ENCODE data around the gene ENHO.

ENHO gene

DNA sequence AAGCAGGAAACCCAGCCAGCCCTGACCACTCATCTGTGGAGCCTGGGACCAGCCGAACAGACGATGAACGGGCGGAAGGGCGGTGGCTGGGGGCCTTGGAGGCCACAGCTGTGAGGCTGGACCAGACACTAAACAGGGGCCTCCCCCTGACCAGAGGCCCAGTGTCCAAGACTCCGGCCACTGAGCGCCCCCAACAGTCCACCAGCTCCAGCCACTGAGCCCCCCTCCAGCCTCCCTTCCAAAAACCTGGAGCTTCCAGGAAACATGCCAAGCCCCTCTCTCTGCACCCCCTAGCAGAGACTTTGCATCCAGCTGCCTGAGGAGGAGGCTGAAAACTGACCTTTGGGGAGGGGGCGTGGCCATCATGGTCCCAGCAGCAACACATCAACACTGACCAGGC lies 43.5 kb upstream of the ENHO start:
- peaks cover 3% of the 10 kb centered on the region for H3K27me3 ChIP-seq (ENCODE audit: insufficient read depth, poor library complexity, severe bottlenecking)
- DNase-seq (ENCODE audit: low read depth in 1 of 2, low spot score in 1 of 2) = no peak

DNA sequence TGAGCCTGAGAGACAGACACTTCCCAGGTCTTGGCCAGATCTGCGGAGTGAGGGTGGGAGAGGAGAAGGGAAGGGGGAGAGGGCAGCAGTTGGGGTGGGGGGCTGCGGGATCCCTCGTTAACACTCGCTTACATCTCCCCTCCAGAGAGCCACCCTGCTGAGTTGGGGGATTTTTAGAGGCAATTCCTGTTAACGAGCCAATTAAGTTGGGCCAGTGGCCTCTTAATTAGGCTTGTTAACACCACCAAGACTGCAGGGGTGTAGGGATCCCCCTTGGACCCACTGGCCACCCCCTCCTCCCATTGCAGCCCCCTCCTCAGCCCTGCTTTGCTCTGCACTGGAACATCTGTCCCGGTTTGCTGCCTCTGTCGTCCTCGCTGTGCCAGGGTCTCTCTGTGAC lies 43.1 kb upstream of the ENHO start:
- H3K4me3 ChIP-seq (replicated peaks; ENCODE audit: insufficient read depth, low read length) = no peak overlapping the region
- peaks cover 3% of the 10 kb centered on the region for H3K27me3 ChIP-seq (ENCODE audit: insufficient read depth, poor library complexity, severe bottlenecking)
- TF ChIP-seq POLR2AphosphoS5 (IDR thresholded peaks at IDR 0.05; ENCODE audit: low read depth) = no peak
- TF ChIP-seq, protein P1, sequence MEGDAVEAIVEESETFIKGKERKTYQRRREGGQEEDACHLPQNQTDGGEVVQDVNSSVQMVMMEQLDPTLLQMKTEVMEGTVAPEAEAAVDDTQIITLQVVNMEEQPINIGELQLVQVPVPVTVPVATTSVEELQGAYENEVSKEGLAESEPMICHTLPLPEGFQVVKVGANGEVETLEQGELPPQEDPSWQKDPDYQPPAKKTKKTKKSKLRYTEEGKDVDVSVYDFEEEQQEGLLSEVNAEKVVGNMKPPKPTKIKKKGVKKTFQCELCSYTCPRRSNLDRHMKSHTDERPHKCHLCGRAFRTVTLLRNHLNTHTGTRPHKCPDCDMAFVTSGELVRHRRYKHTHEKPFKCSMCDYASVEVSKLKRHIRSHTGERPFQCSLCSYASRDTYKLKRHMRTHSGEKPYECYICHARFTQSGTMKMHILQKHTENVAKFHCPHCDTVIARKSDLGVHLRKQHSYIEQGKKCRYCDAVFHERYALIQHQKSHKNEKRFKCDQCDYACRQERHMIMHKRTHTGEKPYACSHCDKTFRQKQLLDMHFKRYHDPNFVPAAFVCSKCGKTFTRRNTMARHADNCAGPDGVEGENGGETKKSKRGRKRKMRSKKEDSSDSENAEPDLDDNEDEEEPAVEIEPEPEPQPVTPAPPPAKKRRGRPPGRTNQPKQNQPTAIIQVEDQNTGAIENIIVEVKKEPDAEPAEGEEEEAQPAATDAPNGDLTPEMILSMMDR (IDR thresholded peaks at IDR 0.05; ENCODE audit: insufficient read depth, low read length) = no peak
- DNase-seq (ENCODE audit: low read depth in 1 of 2, low spot score in 1 of 2) = no peak
- H3K27ac ChIP-seq (replicated peaks) = no peak overlapping the region

More for the DNA sequence above, 43.5 kb upstream of the ENHO start:
- H3K27ac ChIP-seq (replicated peaks) = no peak overlapping the region
- TF ChIP-seq SPI1 (IDR thresholded peaks at IDR 0.05; ENCODE audit: borderline replicate concordance, low read depth) (no peak), GABPA (IDR thresholded peaks at IDR 0.05; ENCODE audit: low read depth) (no peak), POLR2AphosphoS5 (IDR thresholded peaks at IDR 0.05; ENCODE audit: low read depth) (no peak)
- TF ChIP-seq, protein P1 (IDR thresholded peaks at IDR 0.05; ENCODE audit: insufficient read depth, low read length) = no peak
- TF ChIP-seq, protein P2, sequence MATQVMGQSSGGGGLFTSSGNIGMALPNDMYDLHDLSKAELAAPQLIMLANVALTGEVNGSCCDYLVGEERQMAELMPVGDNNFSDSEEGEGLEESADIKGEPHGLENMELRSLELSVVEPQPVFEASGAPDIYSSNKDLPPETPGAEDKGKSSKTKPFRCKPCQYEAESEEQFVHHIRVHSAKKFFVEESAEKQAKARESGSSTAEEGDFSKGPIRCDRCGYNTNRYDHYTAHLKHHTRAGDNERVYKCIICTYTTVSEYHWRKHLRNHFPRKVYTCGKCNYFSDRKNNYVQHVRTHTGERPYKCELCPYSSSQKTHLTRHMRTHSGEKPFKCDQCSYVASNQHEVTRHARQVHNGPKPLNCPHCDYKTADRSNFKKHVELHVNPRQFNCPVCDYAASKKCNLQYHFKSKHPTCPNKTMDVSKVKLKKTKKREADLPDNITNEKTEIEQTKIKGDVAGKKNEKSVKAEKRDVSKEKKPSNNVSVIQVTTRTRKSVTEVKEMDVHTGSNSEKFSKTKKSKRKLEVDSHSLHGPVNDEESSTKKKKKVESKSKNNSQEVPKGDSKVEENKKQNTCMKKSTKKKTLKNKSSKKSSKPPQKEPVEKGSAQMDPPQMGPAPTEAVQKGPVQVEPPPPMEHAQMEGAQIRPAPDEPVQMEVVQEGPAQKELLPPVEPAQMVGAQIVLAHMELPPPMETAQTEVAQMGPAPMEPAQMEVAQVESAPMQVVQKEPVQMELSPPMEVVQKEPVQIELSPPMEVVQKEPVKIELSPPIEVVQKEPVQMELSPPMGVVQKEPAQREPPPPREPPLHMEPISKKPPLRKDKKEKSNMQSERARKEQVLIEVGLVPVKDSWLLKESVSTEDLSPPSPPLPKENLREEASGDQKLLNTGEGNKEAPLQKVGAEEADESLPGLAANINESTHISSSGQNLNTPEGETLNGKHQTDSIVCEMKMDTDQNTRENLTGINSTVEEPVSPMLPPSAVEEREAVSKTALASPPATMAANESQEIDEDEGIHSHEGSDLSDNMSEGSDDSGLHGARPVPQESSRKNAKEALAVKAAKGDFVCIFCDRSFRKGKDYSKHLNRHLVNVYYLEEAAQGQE (IDR thresholded peaks at IDR 0.05; ENCODE audit: insufficient replicate concordance, low read depth) = no peak
- H3K4me3 ChIP-seq (replicated peaks; ENCODE audit: insufficient read depth, low read length) = no peak overlapping the region

DNA sequence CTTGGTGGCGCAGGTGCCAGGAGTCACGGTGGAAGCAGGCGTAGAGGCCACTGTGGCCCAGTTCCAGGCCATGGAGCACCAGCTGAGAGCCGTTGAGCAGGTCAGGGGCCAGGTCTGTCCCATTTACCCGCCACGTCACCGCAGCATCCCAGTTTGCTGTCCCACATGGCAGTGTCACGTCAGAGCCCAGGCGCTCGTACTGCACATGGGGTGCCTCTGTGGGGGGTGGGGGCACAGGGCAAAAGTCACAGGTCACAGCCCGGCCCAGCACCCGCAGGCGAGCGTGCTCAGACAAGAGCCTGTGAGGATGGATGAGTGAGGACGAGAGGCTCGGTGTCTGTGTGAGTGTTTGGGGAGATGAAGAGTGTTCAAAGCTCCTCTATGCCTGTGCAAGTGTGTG lies 41.8 kb upstream of the ENHO start:
- TF ChIP-seq, protein P1 (IDR thresholded peaks at IDR 0.05; ENCODE audit: insufficient read depth, low read length) = no peak
- TF ChIP-seq, protein P2 (IDR thresholded peaks at IDR 0.05; ENCODE audit: insufficient replicate concordance, low read depth) = no peak
- TF ChIP-seq GABPA (IDR thresholded peaks at IDR 0.05; ENCODE audit: low read depth) = no peak
- TF ChIP-seq SPI1 (IDR thresholded peaks at IDR 0.05; ENCODE audit: borderline replicate concordance, low read depth) = no peak
- TF ChIP-seq POLR2AphosphoS5 (IDR thresholded peaks at IDR 0.05; ENCODE audit: low read depth) = no peak
- H3K27me3 ChIP-seq (ENCODE audit: insufficient read depth, poor library complexity, severe bottlenecking) = peaks cover 8% of the 10 kb centered on the region

DNA sequence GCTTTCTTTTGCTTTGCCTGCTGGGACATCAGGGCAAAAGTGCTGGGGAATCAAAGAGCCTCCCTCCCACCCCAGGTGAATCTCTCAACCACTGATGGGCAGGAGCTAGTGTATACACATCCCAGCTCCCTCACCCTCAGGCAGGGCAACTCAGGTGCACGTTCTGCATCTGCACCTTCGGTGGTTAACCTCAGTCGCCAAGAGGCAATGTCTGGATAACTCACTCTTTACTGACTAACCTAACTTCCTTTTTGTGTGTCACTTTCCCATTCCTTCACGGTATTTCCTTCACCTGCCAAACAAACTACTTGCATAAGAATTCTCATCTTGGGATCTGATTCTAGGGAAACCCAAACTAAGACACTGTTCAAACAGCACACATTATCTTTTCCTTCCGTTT lies 40.5 kb upstream of the ENHO start:
- TF ChIP-seq SPI1 (IDR thresholded peaks at IDR 0.05; ENCODE audit: borderline replicate concordance, low read depth) (no peak), GABPA (IDR thresholded peaks at IDR 0.05; ENCODE audit: low read depth) (no peak)
- TF ChIP-seq, protein P1 (IDR thresholded peaks at IDR 0.05; ENCODE audit: insufficient read depth, low read length) = no peak
- no peak for DNase-seq (ENCODE audit: low read depth in 1 of 2, low spot score in 1 of 2)
- Histone ChIP-seq H3K27ac (replicated peaks) (no peak overlapping the region), H3K4me3 (replicated peaks; ENCODE audit: insufficient read depth, low read length) (no peak overlapping the region), H3K27me3 (ENCODE audit: insufficient read depth, poor library complexity, severe bottlenecking) (peaks cover 19% of the 10 kb centered on the region)

More for the DNA sequence above, 41.8 kb upstream of the ENHO start:
- no peak overlapping the region for H3K27ac ChIP-seq (replicated peaks)
- no peak overlapping the region for H3K4me3 ChIP-seq (replicated peaks; ENCODE audit: insufficient read depth, low read length)
- no peak for DNase-seq (ENCODE audit: low read depth in 1 of 2, low spot score in 1 of 2)
